Middle frontal gyrus (tissue), 1 donor: ENCODE results near the gene VSNL1.

ENCODE experiments used
- DNase-seq: peaks from one replicate; pipeline ENCODE4 v3.0.0-alpha.2; 2015; ENCODE audit warnings: low spot score; ENCODE audit errors: extremely low spot score

VSNL1 gene

DNA sequence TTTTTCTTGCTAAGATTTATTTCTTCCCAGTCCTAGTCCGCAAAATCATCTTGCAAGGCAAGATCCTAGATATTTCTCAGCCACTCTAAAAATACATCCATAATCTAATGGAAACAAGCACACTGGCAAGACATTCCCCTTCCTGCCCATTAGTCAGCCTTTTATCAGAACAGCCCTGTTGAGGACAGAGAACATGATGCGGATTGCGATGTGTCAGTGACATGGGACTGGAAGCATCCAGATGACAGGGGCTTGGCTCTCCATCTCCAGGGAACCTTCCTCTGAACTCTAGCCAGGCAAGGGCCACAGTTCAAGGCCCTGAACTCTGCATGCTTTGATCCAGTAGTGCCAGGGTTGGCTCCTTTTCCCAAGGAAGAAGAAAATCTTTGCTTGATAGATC lies 70.0 kb downstream of the VSNL1 start:
- DNase-seq = no peak

DNA sequence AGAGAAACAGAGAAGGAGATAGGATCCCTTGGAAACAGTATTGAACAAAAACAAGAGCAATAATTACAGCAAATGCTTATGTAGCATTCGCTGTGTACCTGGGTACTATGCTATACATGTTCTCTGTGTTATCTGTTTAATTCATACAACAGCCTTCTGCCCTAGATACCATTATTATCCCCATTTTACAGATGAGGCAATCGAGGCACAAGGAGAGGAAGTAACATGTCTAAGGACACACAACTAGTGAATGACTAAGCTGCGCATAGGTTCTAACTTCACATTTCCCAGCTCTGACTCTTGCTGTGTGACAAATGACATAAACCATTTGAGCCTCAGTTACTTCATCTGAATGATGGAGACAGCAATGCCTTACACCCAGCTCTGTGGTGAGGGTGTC lies 70.5 kb downstream of the VSNL1 start:
- DNase-seq = no peak

DNA sequence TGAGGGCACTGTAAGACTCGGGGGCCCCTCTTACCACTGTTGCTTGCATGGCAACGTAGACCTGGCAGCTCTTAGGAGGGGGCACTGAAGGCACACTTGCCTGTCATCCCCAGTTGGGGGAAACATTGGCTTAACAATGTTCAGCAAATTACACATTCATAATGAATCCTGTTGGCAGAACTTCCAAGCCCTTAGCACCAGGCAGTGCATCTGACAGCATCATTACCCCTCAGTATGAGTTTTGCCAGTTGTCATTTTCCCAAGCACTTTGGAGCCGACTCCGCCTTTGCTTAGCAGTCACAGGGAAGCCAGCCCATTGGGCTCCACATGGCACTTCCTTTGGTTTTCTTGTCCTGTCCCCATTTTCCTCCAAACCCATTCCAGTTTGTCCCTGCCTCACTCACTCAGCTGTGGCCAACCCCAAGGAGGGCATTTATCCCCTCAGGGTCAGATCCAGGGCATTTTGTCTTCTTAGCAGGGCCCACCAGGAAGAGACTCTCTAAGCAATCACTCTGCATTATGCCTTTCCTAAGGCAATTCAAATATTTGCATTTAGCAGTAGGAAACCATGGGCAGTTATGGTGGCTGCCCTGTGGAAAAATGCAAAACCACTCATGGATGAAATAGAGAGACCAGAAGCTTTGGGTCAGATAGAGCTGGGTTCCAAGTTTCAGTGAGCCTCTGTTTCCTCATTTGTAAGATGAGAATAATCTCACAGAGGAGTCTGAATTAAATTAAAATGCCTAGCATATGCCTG lies 73.9 kb downstream of the VSNL1 start:
- DNase-seq = no peak

DNA sequence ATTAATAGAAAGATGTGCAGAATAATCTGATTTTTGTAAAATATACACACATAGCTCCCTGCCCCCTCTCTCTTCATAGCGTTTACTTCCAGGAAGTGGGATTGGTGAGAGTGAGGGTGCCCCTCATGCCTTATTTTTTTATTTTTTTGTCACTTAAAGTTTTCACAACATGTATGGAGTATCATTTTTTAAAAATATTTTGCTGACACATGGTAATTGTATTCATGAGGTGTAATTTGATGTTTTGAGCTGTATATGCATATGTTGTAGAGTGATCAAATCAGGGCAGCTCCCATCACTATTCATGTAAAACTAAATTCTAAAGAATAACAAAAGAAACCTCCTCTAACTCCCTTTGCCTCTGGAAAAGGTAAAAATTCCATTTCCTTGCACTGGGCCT lies 74.7 kb downstream of the VSNL1 start:
- no peak for DNase-seq

DNA sequence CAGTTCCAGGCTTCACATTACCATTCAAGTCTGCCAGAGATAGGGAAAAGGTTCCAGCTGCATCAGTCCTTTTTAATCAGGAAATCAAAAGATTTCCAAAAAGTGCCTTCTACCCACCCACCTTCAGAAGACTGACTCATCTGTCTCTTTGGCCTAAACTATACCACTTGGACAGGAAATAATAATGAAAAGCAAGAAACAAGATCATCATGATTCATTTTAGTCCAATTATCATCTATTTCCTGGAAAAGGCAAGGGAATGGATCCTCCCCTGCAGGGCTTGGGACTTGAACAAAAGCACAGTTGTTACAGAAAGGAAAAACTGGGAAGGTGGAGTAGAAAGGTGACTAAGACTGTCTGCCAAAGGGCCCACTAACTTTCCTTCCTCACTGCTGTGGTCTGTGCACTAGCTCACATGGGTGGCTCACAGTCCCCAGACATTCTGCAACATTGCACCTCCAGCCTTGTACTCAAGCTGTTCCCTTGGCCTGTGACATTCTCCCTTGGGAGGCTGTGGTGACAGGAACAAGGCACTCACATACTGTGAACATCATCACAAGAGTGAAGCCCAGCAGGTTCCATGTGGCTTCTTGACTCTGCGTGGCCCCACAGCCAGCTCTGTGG lies 75.3 kb downstream of the VSNL1 start:
- DNase-seq = no peak

DNA sequence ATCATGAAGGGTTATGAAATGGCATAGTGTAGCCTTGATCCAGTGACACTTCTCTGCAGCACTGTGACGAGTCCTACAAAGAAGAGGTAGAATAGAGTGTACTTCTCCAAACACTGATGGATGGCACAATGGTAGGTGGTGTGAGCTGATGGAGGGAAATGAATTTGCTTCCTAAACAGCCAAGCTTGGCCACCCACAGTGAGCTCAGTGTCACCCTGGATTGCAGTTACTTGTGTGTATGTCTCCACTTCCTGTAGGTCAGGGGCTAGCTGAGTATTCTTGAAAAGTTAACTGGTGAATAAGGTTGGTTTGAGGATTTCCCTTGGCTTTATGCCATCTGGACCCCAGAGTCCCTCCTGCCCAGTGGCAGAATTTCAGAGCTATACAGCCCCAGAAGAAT lies 75.9 kb downstream of the VSNL1 start:
- no peak for DNase-seq

DNA sequence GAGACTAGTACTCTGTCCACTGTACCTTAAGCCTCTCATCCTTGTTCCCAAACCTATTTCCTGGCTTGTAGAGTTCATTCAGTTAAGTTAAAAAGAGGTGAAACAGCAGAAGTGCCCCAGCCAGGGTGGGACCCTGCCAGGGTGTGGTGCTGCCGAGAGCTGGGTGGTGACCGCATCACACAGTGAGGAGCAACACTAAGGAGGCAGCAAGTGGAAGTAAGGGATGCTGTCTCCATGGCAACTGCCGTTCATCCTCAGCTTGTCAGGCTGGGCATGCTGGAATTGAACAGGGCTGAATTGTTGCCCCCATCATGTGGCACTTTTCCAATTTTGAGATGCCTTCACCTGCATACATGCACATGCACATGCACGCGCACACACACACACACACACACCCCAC lies 77.0 kb downstream of the VSNL1 start:
- DNase-seq = no peak

DNA sequence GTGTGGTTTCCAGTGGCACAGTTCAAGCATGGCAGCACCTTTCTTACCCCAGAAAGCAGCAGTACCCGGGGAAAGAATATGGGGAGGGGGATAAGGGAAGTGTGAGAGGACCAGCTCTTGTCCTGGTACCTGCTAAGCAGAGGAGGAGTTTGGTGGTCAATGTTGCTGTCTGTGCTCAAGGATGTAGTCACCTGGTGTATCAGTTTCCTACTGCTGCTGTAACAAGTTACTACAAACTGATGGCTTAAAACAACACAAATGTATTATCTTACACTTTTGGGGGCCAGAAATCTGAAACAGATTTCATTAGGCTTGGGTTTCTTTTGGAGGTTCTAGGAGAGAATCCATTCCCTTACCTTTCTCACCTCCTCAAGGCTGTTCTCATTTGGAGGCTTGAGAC lies 77.5 kb downstream of the VSNL1 start:
- no peak for DNase-seq

DNA sequence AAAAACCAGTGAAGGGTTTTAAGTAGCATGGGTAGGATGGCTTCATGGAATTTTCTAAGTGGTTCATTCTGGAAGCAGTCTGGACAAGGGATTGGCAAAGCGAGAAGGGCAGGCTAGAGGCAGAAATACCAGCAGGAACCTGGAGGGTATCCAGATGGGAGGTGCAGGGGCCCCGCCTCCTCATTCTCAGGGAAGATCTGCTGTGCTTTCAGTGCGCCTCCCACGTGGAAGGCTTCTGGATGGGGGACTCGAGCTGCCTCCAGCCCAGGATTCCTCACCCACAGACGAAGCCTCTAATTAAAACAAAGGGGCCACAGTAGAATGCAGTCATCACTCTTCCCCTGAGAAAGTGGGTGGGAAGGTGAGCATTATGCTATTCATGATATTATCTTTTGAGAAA lies 79.8 kb downstream of the VSNL1 start:
- no peak for DNase-seq

DNA sequence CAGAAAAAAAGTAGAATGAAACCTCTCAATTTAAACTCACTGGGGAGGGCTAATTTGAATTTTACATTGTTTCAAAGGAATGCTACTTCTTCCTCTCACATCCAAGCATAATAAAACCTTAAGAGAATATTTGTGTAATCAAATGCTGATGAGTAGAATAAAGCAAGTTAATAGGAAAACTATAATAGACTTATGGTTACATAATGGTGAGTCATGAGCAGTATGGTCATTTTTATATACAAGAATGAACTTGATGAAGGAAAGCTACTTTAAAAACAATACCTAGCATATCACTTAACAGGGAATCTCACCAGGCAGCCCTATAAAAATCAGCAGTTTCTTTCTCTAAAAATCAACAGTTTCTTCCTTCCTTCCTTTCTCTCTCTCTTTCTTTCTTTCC lies 80.3 kb downstream of the VSNL1 start:
- no peak for DNase-seq

DNA sequence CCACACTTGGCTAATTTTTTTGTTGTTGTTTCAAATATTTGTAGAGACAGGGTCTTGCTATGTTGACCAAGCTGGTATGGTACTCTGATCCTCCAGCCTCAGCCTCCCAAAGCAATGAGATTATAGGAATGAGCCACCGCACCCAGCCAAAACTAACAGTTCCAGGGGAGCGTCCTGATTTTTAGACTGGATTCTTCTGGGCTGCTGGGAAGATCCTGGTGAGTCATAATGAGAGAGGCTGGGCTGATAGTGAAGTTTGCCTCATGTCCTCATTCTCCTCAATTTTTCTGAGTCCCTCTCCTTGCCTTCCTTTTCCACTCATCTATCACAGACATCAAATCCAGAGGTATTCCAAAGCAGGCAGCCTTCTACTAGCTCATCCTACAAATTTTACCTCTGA lies 81.3 kb downstream of the VSNL1 start:
- no peak for DNase-seq

DNA sequence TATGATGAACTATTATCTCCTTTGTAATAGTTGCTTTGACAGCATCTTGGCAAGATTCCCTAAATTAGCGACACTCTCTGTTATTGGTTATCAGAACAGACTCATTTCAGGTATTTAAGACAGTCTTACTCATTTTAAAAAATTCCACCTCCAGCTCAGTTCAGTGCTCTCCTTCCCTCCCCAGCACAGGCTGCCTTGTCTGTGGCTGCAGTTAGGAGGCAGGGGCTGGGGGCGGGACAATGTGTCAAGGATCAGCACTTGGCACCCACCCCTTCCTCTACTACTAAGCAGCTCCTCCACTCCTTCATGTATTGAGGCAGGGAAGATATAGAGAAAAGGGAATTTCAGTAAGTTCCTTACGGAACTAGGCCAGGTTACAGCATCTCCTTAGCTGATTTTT lies 85.0 kb downstream of the VSNL1 start:
- DNase-seq = no peak

DNA sequence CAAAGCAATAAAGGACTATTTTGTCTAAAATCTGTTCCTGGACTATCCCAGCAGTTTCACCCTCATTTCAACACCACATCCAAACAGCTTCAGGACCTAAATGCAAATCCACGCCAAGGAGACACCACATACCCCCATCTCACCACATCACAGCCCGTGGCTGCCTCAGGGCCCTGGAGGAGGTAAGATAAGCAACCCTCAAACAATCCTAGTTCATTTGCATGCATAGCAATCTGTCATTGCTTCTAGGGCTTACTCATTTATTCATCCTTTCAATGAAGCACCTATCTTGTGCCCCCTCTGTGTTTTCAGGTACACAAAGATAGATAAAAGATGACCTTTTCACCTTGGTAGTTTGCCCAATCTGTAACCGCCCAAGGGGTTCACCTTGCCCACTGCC lies 86.5 kb downstream of the VSNL1 start:
- DNase-seq = no peak

DNA sequence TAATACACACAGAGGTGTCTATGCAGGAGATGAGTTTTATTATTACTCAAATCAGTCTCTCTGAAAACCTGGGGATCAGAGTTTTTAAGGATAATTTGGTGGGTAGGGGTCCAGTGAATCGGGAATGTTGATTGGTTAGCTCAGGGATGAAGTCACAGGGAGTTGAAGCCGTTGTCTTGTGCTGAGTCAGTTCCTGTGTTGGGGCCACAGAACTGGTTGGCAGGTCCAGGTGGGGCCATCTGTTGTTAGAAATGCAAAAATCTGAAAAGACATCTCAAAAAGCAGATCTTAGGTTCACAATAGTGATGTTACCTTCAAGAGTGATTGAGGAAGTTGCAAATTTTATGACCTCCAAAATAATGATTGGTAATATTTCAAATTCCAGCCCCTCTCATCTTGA lies 86.9 kb downstream of the VSNL1 start:
- no peak for DNase-seq

DNA sequence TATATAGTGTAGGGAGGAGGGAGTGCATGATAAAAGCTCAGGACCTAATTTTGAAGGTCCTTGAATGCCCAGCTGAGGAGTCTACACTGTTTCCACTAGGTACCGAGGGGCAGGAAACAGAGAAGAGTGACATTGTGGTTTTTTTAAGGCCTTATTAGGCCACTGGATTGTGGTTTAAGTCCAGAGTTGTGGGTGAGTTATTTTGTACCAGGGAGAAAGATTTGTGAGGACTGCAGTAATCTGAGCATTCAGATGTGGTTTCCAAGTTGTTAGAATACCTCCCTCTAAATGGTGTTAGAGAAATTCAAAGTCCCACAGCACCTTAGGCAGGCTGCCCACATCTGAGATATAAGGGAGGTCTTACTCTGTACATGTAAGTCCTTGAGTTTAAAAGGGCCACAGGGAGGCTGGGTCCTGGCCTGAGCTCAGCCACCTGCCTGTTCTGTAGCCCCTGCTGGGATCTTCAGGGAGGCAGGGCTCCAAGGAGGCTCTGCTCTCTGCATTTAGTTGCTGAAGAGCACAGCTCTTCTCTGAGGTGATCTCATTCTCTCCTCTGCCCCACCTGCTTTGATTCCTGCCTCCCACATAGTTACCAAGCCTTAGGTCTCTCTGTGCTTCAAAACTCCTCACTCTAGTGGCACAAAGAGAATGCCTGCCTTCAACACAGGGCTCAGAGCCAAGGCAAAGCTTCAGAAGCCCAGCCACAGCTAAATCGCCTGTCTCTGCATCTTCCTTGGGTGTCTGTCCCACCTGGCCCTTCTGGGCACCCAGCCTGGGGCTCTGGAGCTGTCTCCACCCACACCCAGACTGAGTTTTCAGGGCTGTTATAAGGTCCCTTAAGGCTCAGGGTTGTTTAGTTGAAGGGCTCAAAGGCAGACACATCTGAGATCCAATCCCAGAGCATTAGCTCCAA lies 88.1 kb downstream of the VSNL1 start:
- DNase-seq = no peak

DNA sequence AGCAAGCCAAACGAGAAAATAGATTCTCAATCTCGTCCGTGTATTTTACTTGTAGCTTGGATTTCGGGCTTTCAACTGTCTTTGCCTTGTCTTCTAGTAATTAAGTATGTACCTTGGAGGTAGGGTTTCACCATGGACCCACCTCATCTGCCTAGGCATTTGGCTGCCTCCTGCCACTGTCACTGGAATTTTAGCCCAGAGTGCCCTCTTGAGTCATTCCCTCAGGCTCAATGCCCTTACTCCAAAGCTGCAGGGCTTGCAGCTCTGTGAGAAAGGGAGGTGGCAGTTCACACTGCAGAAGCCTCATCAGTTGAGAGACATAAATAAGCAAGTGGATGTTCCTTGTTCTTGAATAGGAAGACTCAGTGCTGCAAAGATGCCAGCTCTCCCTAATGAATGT lies 89.6 kb downstream of the VSNL1 start:
- DNase-seq = no peak

DNA sequence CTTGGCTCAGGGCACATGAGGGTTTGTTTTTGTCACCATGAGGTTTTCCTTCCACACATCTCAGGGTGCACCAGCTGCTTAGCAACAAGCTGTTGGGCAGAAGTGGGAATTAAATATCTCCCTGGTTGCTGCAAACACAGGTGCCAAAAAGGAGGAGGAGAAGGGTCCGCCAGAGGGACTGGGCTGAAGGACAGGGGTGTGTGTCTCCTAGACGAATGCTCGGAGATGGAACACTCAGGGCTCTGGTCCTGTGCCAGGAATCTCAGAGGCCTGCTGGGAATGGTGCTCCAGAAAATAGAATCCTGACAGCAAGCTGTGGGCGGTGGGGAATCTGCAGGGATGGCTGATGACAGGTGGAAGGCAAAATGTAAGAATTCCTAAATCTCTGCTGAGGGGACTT lies 94.5 kb downstream of the VSNL1 start:
- no peak for DNase-seq

DNA sequence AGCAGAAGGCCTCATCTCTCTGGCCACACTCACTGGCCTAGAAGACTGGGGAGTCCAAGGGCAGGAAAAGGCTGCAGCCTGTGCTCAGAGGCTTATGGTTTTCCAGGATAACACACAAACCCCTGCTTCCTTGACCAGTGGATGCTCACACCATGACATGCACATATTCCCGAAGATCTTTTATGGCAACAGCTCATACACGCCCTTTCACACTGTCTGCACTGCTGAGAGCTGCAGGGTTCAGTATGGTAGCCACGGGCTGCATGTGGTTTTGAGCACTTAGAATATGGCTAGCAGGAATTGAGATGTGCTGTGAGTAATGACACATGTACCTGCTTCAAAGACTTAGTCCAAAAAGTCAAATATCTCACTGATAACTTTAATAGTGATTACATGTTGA lies 95.8 kb downstream of the VSNL1 start:
- no peak for DNase-seq

DNA sequence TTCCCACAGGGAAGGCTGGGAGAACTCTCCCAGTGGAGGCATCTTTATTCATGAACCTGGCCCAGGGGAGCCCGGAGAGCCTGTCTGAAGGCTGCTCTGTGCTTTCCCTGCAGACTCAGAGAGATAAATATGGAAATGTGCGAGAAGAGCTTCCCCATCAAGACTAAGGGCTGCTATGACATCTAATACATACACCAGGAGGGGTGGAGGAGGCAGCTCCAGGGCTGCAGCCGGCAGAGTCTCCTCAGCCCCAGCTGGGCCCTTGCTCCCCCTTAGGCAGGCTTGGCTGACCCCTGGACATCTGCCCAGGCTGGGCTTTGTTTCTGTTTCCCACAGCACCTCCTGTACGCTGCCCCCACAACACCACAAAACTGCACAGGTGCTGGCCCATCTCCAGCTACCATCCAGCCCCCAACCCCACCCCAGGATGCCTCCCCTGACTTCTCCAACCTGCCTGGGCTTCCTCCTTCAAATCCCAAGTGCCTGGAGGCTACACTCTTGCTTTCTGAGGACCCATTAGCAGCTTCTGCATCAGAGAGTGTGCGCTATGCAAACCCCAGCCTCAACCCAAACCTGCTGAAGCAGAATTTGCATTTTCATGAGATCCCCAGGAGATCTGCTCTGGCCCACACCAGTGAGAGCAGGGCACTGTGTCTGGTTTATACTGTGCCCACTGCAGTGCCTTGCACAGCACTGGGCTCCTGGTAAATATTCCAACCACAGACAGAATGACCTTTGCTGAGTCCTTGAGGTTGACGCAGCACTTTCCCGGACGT lies 96.8 kb downstream of the VSNL1 start:
- no peak for DNase-seq

DNA sequence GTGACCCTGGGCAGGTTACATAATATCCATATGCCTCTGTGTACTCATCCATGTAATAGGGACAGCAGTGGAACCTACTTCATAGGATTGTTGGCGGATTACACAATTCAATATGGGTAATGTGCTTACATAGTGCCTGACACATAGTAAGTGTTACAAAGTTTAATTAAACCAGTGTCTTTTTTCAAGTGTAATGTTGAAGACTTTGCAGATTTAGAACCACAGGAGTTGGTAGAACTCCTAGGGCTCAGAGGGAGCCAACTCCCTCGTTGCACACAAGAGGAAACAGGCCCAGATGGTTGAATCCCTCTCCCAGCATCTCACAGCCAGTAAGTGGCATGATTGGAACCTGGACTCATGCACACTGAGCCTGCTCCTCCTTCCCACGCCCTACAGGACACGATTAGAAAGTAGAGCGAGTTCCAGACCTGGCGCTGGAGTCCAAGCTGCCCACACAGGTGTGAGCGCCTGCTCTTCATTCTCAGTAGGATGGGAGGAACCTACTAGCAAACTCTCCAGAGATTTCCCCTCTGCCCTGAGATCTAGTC lies 97.8 kb downstream of the VSNL1 start:
- peak; percentile 53 for DNase-seq

DNA sequence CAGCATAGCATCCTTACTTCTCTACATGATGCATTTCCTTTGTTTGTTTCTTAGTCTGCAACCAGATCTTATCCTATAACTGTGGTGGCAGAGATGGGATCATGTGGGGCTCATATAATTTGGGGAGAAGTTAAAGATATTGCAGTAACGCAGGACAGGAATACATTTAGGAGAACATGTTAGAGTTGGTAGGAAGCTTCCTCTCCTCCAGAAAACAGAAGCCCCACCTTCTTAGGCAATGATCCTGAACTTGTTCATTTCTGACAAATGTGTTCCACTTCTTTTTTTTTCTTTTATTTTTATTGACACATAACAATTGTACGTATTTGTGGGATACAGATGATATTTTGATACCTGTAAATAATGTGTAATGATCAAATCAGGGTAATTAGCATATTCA lies 99.9 kb downstream of the VSNL1 start:
- no peak for DNase-seq
